Activated CD4-positive, alpha-beta T cell treated with anti-CD3 and anti-CD28 coated beads, Interleukin-2, amount 50 U/mL, for 24 hours (primary cell): ENCODE data around the gene TMEM256.

Experiments used
- DNase-seq, 2 donors: peaks; one replicate each; pipeline ENCODE4 v3.0.0-alpha.2; 2020; ENCODE audit warnings: low read depth in 1 of 2, low spot score in 1 of 2

TMEM256 gene

GRCh38 chr17:7403977-7404736, at the start of gene TMEM256:
Gene TMEM256 (minus strand): TSS chr17:7404097. CDS start chr17:7404084, 13 bp downstream.
- DNase-seq, result peak; percentile 93 to 96

- no peak for DNase-seq
These were observed 44.6 kb upstream of the TMEM256 start for GRCh38 chr17:7448461-7448860.

GRCh38 chr17:7445619-7445968, 41.7 kb upstream of the TMEM256 start:
- no peak for DNase-seq

GRCh38 chr17:7444682-7445618, 41.1 kb upstream of the TMEM256 start, which contains the start of gene CHRNB1:
Gene CHRNB1 (plus strand): TSS chr17:7445061. CDS start chr17:7445128, 67 bp downstream.
- no peak for DNase-seq

- DNase-seq, result no peak
These were observed 39.9 kb upstream of the TMEM256 start for GRCh38 chr17:7443499-7444485.

- no peak for DNase-seq
These were observed 38.2 kb upstream of the TMEM256 start for GRCh38 chr17:7442142-7442541.

- no peak for DNase-seq
These were observed 37.4 kb upstream of the TMEM256 start for GRCh38 chr17:7441266-7441665.

- no peak for DNase-seq
These were observed 36.9 kb upstream of the TMEM256 start for GRCh38 chr17:7440834-7441195.

- DNase-seq, result no peak
These were observed 36.4 kb upstream of the TMEM256 start for GRCh38 chr17:7440113-7440833.

- DNase-seq, result no peak
These were observed 35.7 kb upstream of the TMEM256 start, which contains the start of gene FGF11 for GRCh38 chr17:7439462-7440112. Gene FGF11 (plus strand): TSS chr17:7439512. CDS start chr17:7439621, 109 bp downstream.

GRCh38 chr17:7438656-7439460, 35.0 kb upstream of the TMEM256 start:
- no peak for DNase-seq

- DNase-seq, result peak; percentile 18 to 37
These were observed 34.2 kb upstream of the TMEM256 start for GRCh38 chr17:7437950-7438614.

- DNase-seq, result no peak
These were observed 33.5 kb upstream of the TMEM256 start for GRCh38 chr17:7437369-7437863.

GRCh38 chr17:7436556-7437368, 32.9 kb upstream of the TMEM256 start:
- DNase-seq, result peak; percentile 65 to 67

GRCh38 chr17:7435676-7436555, 32.0 kb upstream of the TMEM256 start:
- peak; percentile 39 to 40 for DNase-seq

GRCh38 chr17:7432296-7432695, 28.4 kb upstream of the TMEM256 start:
- no peak for DNase-seq
